ENCODE results near the gene ASTN2.

DNA sequence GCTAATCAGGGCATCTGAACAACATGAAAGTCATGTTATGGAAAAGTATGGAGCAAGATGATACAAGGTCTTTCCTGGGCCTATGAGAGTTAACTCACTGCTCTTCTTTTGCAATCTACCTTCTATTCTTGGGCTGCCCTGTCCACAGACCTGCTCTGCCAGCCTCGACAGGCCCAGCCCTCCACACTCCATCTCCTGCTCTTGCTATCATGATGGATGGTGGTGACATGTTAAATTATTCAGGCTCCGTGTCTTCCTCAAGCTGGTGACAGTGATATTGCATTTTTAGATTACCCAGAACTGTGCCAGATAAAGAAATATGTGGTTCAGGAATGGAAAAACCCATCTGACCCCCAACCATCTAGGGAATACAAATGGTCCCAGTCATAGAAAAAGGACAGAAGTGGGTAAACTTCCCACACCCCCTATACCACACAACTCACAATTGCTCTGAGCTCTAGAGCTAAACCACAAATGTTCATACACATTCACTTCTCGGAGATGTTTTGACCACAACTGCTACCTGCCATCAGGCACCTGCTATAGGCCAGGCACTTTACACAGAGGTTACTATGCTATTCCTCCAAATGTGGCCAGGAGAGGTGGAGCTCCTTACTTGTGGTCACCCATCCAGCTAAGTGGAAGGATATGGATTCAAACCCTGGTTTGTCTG is 311.3 kb downstream of the ASTN2 start:
- TF ChIP-seq, protein P1, sequence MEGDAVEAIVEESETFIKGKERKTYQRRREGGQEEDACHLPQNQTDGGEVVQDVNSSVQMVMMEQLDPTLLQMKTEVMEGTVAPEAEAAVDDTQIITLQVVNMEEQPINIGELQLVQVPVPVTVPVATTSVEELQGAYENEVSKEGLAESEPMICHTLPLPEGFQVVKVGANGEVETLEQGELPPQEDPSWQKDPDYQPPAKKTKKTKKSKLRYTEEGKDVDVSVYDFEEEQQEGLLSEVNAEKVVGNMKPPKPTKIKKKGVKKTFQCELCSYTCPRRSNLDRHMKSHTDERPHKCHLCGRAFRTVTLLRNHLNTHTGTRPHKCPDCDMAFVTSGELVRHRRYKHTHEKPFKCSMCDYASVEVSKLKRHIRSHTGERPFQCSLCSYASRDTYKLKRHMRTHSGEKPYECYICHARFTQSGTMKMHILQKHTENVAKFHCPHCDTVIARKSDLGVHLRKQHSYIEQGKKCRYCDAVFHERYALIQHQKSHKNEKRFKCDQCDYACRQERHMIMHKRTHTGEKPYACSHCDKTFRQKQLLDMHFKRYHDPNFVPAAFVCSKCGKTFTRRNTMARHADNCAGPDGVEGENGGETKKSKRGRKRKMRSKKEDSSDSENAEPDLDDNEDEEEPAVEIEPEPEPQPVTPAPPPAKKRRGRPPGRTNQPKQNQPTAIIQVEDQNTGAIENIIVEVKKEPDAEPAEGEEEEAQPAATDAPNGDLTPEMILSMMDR (IDR thresholded peaks at IDR 0.05; ENCODE audit: insufficient read depth, low read depth, low read length), result no peak
- no peak for TF ChIP-seq EZH2 (IDR thresholded peaks at IDR 0.05; ENCODE audit: insufficient read depth, low read length)
